ENCODE data around the gene TMEM175. TPM values are rescaled to one million over a fixed set of nuclear protein-coding genes. Genes with fewer than 3 reads are reported as not detected.

TMEM175 gene
- total RNA-seq, 1 donor from 2014 or later, result 16.0 TPM

DNA sequence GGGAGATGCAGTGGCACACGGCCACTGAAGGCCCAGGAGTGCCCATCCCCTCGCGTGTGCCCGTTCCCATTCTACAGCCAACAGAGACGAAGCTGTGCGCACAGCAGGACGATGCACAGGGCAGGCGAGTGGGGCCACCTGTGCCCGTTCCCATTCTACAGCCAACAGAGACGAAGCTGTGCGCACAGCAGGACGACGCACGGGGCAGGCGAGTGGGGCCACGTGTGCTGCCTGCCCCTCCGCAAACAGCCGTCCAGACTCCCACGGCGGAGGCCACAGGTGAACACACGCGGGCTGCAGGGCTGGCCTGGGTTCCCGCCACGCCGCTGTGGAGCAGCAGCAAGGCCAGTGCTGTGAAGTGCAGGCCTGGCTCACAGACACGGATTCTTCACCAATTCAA is 32.2 kb upstream of the TMEM175 start:
- DNase-seq (ENCODE audit: low read depth), result no peak
- no peaks in the 10 kb centered on the region for H3K27me3 ChIP-seq (ENCODE audit: control insufficient read depth, insufficient read depth, low read length)
- H3K36me3 ChIP-seq (ENCODE audit: control insufficient read depth, insufficient read depth, low read length), result no peaks in the 10 kb centered on the region
- no peak overlapping the region for H3K4me3 ChIP-seq (ENCODE audit: low read depth, low read length)
- TF ChIP-seq, protein P1, sequence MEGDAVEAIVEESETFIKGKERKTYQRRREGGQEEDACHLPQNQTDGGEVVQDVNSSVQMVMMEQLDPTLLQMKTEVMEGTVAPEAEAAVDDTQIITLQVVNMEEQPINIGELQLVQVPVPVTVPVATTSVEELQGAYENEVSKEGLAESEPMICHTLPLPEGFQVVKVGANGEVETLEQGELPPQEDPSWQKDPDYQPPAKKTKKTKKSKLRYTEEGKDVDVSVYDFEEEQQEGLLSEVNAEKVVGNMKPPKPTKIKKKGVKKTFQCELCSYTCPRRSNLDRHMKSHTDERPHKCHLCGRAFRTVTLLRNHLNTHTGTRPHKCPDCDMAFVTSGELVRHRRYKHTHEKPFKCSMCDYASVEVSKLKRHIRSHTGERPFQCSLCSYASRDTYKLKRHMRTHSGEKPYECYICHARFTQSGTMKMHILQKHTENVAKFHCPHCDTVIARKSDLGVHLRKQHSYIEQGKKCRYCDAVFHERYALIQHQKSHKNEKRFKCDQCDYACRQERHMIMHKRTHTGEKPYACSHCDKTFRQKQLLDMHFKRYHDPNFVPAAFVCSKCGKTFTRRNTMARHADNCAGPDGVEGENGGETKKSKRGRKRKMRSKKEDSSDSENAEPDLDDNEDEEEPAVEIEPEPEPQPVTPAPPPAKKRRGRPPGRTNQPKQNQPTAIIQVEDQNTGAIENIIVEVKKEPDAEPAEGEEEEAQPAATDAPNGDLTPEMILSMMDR (IDR thresholded peaks at IDR 0.05; ENCODE audit: insufficient read depth, low read length, poor library complexity, severe bottlenecking), result no peak

DNA sequence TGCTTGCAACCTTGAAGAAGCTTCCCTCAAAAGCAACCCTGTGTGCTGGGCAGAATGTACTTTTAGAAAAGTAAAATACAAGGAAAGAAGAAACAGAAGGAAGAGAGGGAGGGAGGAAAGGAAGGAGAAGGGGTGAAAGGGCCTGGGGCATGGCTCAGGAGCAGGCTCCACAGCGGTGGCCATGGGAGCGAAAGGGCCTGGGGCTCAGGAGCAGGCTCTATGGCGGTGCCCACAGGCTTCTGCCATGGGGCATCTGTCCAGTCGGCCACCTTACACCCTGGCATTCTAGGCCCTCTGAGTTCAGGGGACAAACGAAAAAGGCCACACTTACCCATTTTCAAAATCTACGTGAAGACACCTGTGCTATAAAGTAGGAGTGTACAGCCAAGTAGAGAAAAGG is 31.5 kb upstream of the TMEM175 start:
- no peak overlapping the region for H3K4me3 ChIP-seq (ENCODE audit: low read depth, low read length)
- no peak for DNase-seq (ENCODE audit: low read depth)
- TF ChIP-seq, protein P1 (IDR thresholded peaks at IDR 0.05; ENCODE audit: insufficient read depth, low read length, poor library complexity, severe bottlenecking), result no peak
- H3K27me3 ChIP-seq (ENCODE audit: control insufficient read depth, insufficient read depth, low read length), result no peaks in the 10 kb centered on the region
- no peaks in the 10 kb centered on the region for H3K36me3 ChIP-seq (ENCODE audit: control insufficient read depth, insufficient read depth, low read length)

DNA sequence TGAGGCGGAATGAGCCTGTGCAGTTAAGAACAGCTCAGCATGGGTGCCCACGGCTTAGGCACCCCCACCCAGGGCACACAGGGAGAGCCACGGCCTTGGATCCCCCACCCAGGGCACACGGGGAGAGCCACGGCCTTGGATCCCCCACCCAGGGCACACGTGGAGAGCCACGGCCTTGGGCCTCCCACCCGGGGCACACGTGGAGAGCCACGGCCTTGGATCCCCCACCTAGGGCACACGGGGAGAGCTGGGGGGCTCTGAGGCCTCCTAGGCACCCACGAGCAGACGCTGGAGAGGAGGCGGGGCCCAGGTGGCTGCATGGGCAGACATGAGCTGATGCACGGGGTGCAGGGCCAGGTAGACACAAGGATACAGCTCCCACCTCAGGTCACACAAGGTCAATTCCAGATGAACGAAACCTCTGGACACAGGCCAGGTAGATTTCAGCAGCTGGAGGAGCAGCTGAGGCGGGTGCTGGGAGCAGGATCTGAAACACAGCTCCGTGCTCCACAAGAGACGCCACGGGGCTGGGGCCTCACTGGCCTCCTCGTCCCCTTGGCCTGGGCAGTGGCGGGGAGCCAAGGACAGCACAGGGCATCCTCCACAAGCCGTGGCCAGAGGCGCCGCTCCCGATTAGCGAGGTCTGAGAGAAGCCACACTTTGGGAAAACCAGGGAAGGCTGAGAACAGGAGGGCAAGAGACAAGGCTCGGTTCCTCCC is 30.9 kb upstream of the TMEM175 start:
- TF ChIP-seq, protein P1 (IDR thresholded peaks at IDR 0.05; ENCODE audit: insufficient read depth, low read length, poor library complexity, severe bottlenecking), result no peak
- H3K36me3 ChIP-seq (ENCODE audit: control insufficient read depth, insufficient read depth, low read length), result no peaks in the 10 kb centered on the region
- H3K27me3 ChIP-seq (ENCODE audit: control insufficient read depth, insufficient read depth, low read length), result no peaks in the 10 kb centered on the region
- H3K4me3 ChIP-seq (ENCODE audit: low read depth, low read length), result no peak overlapping the region
- no peak for DNase-seq (ENCODE audit: low read depth)

DNA sequence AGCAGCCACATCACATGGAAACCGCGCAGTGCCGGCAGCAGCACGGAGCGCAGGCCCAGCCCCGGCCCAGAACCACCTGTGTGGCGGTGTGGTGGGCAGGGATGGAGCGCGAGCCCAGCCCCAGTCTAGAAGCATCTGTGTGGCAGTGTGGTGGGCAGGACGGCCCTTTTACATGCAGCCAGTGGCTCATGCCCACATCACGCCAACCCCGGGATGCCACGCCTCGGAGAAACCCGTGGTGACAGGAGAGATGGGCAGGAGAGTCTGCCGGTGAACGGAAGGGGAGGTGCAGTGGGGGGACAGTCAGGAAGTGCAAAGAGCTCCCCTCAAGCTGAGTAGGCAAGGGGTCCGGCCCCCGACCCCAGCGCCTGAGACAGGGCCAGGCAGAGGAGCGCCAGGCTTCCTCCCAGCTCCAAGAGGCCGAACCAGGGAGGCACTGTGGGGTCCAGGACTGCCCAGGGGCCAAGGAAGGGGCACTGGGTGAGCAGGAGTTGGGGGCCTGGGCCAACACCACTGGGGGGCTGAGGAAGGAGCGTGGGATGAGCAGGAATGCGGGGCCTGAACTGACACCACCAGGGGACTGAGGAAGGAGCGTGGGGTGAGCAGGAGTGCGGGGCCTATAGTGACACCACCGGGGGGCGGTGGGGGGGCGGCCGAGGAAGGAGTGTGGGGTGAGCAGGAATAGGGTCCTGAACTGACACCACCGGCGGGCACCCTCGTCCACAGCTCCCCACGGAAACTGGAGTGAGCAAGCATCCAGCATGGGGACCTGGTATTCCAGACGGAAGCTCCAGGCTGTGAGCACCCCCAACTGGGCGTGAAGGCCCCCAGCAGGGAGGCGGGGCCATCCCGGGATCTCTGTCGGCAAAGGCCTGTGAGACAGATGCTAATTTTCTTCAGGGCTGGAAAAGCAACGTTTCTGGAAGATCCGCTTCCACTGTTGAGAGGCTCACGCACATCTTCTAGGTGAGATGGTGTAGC is 28.9 kb upstream of the TMEM175 start:
- TF ChIP-seq, protein P1 (IDR thresholded peaks at IDR 0.05; ENCODE audit: insufficient read depth, low read length, poor library complexity, severe bottlenecking), result no peak
- Histone ChIP-seq H3K27me3 (ENCODE audit: control insufficient read depth, insufficient read depth, low read length) (no peaks in the 10 kb centered on the region), H3K4me3 (ENCODE audit: low read depth, low read length) (no peak overlapping the region), H3K36me3 (ENCODE audit: control insufficient read depth, insufficient read depth, low read length) (no peaks in the 10 kb centered on the region)
- DNase-seq (ENCODE audit: low read depth), result no peak

DNA sequence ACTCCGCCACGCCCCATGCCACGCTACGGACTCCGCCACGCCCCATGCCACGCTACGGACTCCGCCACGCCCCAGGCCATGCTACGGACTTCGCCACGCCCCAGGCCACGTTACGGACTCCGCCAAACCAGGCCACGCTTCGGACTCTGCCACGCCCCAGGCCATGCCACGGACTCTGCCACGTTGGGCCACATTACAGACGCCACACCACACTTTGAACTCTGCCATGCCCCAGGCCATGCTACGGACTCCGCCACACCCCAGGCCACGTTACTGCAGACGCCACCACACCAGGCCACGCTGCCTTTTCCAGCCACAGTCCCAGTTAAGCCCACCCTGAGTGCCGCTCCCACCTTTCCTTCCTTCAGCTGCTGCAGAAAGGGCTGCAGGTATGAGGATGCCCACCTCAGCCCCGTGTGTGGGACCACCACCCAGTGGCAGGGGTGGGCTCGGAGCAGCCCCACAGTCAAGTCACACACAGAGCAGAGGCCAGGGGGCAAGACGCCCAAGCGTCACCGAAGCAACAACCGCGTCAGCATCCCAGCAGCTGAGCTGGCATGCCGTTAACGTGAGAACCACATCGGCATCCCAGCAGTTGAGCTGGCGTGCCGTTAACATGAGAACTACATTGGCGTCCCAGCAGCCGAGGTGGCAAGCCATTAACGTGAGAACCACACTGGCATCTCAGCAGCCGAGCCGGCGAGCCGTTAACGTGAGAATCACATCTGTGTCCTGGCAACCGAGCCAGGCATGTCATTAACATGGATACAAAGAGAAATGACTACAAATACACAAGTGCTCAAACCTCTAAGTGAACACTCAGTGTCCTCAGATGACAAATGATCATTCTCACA is 26.5 kb upstream of the TMEM175 start:
- TF ChIP-seq, protein P1 (IDR thresholded peaks at IDR 0.05; ENCODE audit: insufficient read depth, low read length, poor library complexity, severe bottlenecking), result no peak
- Histone ChIP-seq H3K27me3 (ENCODE audit: control insufficient read depth, insufficient read depth, low read length) (no peaks in the 10 kb centered on the region), H3K4me3 (ENCODE audit: low read depth, low read length) (no peak overlapping the region), H3K36me3 (ENCODE audit: control insufficient read depth, insufficient read depth, low read length) (no peaks in the 10 kb centered on the region)
- DNase-seq (ENCODE audit: low read depth), result no peak

Measured in kidney epithelial cell (primary cell).